GM18508 (cell line): ENCODE results near the gene TBC1D10B.
"Not testable (repeated sequence)": the region's sequence is repeated elsewhere in the genome, so short reads cannot be mapped to it uniquely, and the experiment has no call there.

ENCODE experiments used
- ATAC-seq: cut with Tn5 transposase; IDR thresholded peaks from one replicate; pipeline ENCODE4 v1.9.1; 2021; ENCODE audit warnings: moderate number of reproducible peaks; ENCODE audit not compliant: insufficient read depth, unreplicated experiment

TBC1D10B gene

GRCh38 chr16:30398661-30399434 is 28.6 kb upstream of the TBC1D10B start:
- ATAC-seq: no peak

GRCh38 chr16:30397776-30398660 is 27.7 kb upstream of the TBC1D10B start:
- ATAC-seq: no peak

GRCh38 chr16:30397056-30397455 is 26.8 kb upstream of the TBC1D10B start:
- ATAC-seq: no peak

GRCh38 chr16:30396627-30397026 is 26.3 kb upstream of the TBC1D10B start:
- ATAC-seq: not testable (repeated sequence)

- no peak for ATAC-seq
Measured at GRCh38 chr16:30395992-30396585, 25.8 kb upstream of the TBC1D10B start.

GRCh38 chr16:30395155-30395991 is 25.1 kb upstream of the TBC1D10B start, which contains the start of gene ZNF48:
TSS of gene ZNF48 (plus strand) at chr16:30395420. CDS start at chr16:30395795, 375 bp downstream.
- no peak for ATAC-seq

GRCh38 chr16:30394592-30395154 is 24.4 kb upstream of the TBC1D10B start:
- ATAC-seq: no peak

GRCh38 chr16:30383521-30383920 is 13.2 kb upstream of the TBC1D10B start:
- no peak for ATAC-seq

- no peak for ATAC-seq
Measured at GRCh38 chr16:30382111-30382881, 12.0 kb upstream of the TBC1D10B start, which contains the start of gene SEPTIN1. TSS of gene SEPTIN1 (minus strand) at chr16:30382561. CDS start at chr16:30382542, 19 bp downstream.

GRCh38 chr16:30381291-30382041 is 11.2 kb upstream of the TBC1D10B start:
- ATAC-seq: no peak

- ATAC-seq: no peak
Measured at GRCh38 chr16:30380803-30381208, 10.5 kb upstream of the TBC1D10B start.

- no peak for ATAC-seq
Measured at GRCh38 chr16:30380072-30380802, 9.9 kb upstream of the TBC1D10B start.

GRCh38 chr16:30379158-30379783 is 9.0 kb upstream of the TBC1D10B start:
- ATAC-seq: no peak

- peak; percentile 52 for ATAC-seq
Measured at GRCh38 chr16:30378236-30379157, 8.2 kb upstream of the TBC1D10B start.

- ATAC-seq: no peak
Measured at GRCh38 chr16:30377812-30378235, 7.5 kb upstream of the TBC1D10B start.
